Measurements from ENCODE around the gene RMC1.

DNA sequence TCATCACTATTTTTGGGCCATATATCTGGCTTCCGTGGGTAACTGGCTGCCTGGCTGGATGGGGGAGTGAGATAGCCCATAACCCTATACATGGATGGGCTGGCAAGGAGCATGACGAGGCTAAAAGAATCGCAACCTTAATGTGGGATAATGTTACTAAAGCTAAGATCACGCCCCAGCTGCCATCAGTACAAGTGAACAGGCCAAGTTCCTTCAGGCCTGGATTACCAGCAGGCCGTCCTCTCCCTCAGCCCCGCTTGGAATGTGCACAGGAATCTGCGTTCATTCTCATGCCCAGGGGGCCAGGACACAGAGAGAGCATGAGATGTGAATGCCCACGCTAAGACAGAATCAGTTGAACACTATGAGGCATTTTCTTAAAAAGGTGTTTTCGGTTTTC lies 34.7 kb downstream of the RMC1 start:
- TF ChIP-seq POLR2A (IDR thresholded peaks at IDR 0.05; ENCODE audit: low read depth, low read length): no peak
- TF ChIP-seq TAF1 (IDR thresholded peaks at IDR 0.05; ENCODE audit: low read depth, low read length): no peak

Measured in GM12891 (cell line).